HEK293 (cell line): ENCODE measurements around the gene C1D.

Experiments used
- CTCF ChIP-seq: fragments of 450-650 bp; formaldehyde crosslinking; IDR thresholded peaks from 2 replicates; pipeline ENCODE4 v1.5.1; 2016; ENCODE audit warnings: missing biosample characterization, missing genetic modification characterization
- KLF1 ChIP-seq: fragments of 450-650 bp; formaldehyde crosslinking; IDR thresholded peaks from 2 replicates; pipeline ENCODE4 v1.5.1; 2016; ENCODE audit warnings: missing biosample characterization, missing genetic modification characterization
- REST ChIP-seq: fragments of 450-650 bp; formaldehyde crosslinking; IDR thresholded peaks from 2 replicates; pipeline ENCODE4 v1.5.1; 2016; ENCODE audit warnings: missing biosample characterization, missing genetic modification characterization
- ZNF214 ChIP-seq: fragments of 450-650 bp; formaldehyde crosslinking; IDR thresholded peaks from 2 replicates; pipeline ENCODE4 v1.5.1; 2017; ENCODE audit warnings: missing biosample characterization, mild to moderate bottlenecking, missing genetic modification characterization, borderline replicate concordance
- ZNF239 ChIP-seq: fragments of 450-650 bp; formaldehyde crosslinking; IDR thresholded peaks from 2 replicates; pipeline ENCODE4 v1.5.1; 2016; ENCODE audit warnings: missing biosample characterization, missing genetic modification characterization
- ZNF26 ChIP-seq: fragments of 450-650 bp; formaldehyde crosslinking; IDR thresholded peaks from 2 replicates; pipeline ENCODE4 v1.5.1; 2016; ENCODE audit warnings: missing biosample characterization, missing genetic modification characterization
- ZNF362 ChIP-seq: fragments of 450-650 bp; formaldehyde crosslinking; IDR thresholded peaks from 2 replicates; pipeline ENCODE4 v1.5.1; 2016; ENCODE audit warnings: missing biosample characterization, missing genetic modification characterization
- ZNF391 ChIP-seq: fragments of 450-650 bp; formaldehyde crosslinking; IDR thresholded peaks from 2 replicates; pipeline ENCODE4 v1.5.1; 2016; ENCODE audit warnings: low read depth, missing biosample characterization, missing genetic modification characterization, borderline replicate concordance
- ZNF623 ChIP-seq: fragments of 450-650 bp; formaldehyde crosslinking; IDR thresholded peaks from 2 replicates; pipeline ENCODE4 v1.5.1; 2016; ENCODE audit warnings: missing biosample characterization, missing genetic modification characterization
- ZNF791 ChIP-seq: fragments of 450-650 bp; formaldehyde crosslinking; IDR thresholded peaks from 2 replicates; pipeline ENCODE4 v1.5.1; 2016; ENCODE audit warnings: missing biosample characterization, missing genetic modification characterization
- ZNF837 ChIP-seq: fragments of 450-650 bp; formaldehyde crosslinking; IDR thresholded peaks from 2 replicates; pipeline ENCODE4 v1.5.1; 2016; ENCODE audit warnings: missing biosample characterization, missing genetic modification characterization

- TF ChIP-seq CTCF = no peak
- TF ChIP-seq KLF1 = no peak
- no peak for TF ChIP-seq REST (tag by site-specific recombination)
- TF ChIP-seq ZNF791 = no peak
- TF ChIP-seq ZNF837 (tag by site-specific recombination) = no peak
- TF ChIP-seq ZNF623 (tag by site-specific recombination) = no peak
- TF ChIP-seq ZNF26 = no peak
- no peak for TF ChIP-seq ZNF391 (tag by site-specific recombination)
- TF ChIP-seq ZNF362 (tag by site-specific recombination) = no peak
- no peak for TF ChIP-seq ZNF214 (tag by site-specific recombination)
- TF ChIP-seq ZNF239 (tag by site-specific recombination) = no peak
These were observed 62.5 kb downstream of the C1D start for GRCh38 chr2:68000170-68000825.
